Sigmoid colon (tissue), 7 donors: ENCODE results near the gene NEAT1. TPM values are rescaled to one million over a fixed set of nuclear protein-coding genes. Genes with fewer than 3 reads are reported as not detected.

Source experiments
- DNase-seq: peaks from one replicate; pipeline ENCODE4 v3.0.0-alpha.2; 2019
- H3K27ac ChIP-seq, 4 donors: fragments of 200-600 bp; sonication (generic); one replicate each; pipeline ENCODE4 v1.5.1; 2016 to 2019; ENCODE audit warnings: mild to moderate bottlenecking in 1 of 4
- H3K27me3 ChIP-seq, 3 donors: fragments of 200-600 bp; sonication (generic); one replicate each; pipeline ENCODE4 v1.5.1; 2019; ENCODE audit warnings: mild to moderate bottlenecking in 1 of 3
- H3K36me3 ChIP-seq, 4 donors: fragments of 200-600 bp; sonication (generic); one replicate each; pipeline ENCODE4 v1.5.1; 2016 to 2019
- H3K4me1 ChIP-seq, 4 donors: fragments of 200-600 bp; sonication (generic); one replicate each; pipeline ENCODE4 v1.5.1; 2017 to 2019
- H3K4me3 ChIP-seq, 4 donors: fragments of 200-600 bp; sonication (generic); one replicate each; pipeline ENCODE4 v1.5.1; 2017 to 2019; ENCODE audit warnings: mild to moderate bottlenecking in 2 of 4, moderate library complexity in 1 of 4
- H3K9me3 ChIP-seq, 4 donors: fragments of 200-600 bp in 3 of 4; sonication (generic) in 3 of 4; one replicate each; pipeline versions ENCODE4 v1.5.1 to v1.6.1; 2013 to 2019
- CTCF ChIP-seq, 4 experiments: fragments of 450-650 bp in 3 of 4; fragments of 200-600 bp in 1 of 4; IDR thresholded peaks; one replicate each; pipeline ENCODE4 v1.5.1; 2016 to 2019; ENCODE audit warnings: antibody characterized with exemption in 4 of 4, mild to moderate bottlenecking in 3 of 4, moderate library complexity in 2 of 4
- EP300 ChIP-seq, 4 donors: sonication (generic); formaldehyde crosslinking; IDR thresholded peaks; one replicate each; pipeline ENCODE4 v1.6.1; 2017; ENCODE audit warnings: antibody characterized with exemption in 4 of 4
- POLR2A ChIP-seq, 2 donors: fragments of 450-650 bp; IDR thresholded peaks; one replicate each; pipeline ENCODE4 v1.6.1; 2016; ENCODE audit warnings: antibody characterized with exemption in 2 of 2, mild to moderate bottlenecking in 2 of 2, moderate library complexity in 2 of 2
- POLR2AphosphoS5 ChIP-seq, 4 donors: sonication (generic); formaldehyde crosslinking; IDR thresholded peaks; one replicate each; pipeline ENCODE4 v1.6.1; 2017; ENCODE audit warnings: antibody characterized with exemption in 4 of 4
- WGBS, 2 donors: extraction: QIAGEN DNeasy Blood & Tissue Kit; methylation state at CpG; one replicate each; pipeline ENCODE4 v1.1.7; 2013; 5-methylcytosine and 5-hydroxymethylcytosine counted together
- intact Hi-C: fragments of 100-400 bp; cut with DNase I; formaldehyde crosslinking; loops from one replicate; pipeline ENCODE4 v1.15.1; 2023
- polyA plus RNA-seq, 3 donors: library from polyadenylated mRNA; stranded (reverse); fragments of 200-250 nt; gene quantifications; one replicate each; pipeline ENCODE4 v1.2.3, GENCODE V29; 2013
- total RNA-seq, 4 donors: library from RNA; depleted of rRNA; stranded (reverse); fragments of >200 nt; gene quantifications; one replicate each; pipeline ENCODE4 v1.1.0, GENCODE V29; 2016
- donor health status: healthy with polysubstance abuse.
- donor health status: Bipolar disorder and iron deficiency.
- donor health status: healthy.

Gene NEAT1
- total and polyA plus RNA-seq, 7 donors = 26.8 to 587 (median 167) TPM

GRCh38 chr11:65379698-65380459 is 42.7 kb upstream of the NEAT1 start:
- no peaks in the 10 kb centered on the region for H3K9me3 ChIP-seq
- H3K27ac ChIP-seq = no peak overlapping the region
- H3K4me3 ChIP-seq = no peak overlapping the region
- DNase-seq = no peak
- H3K36me3 ChIP-seq = no peaks in the 10 kb centered on the region
- TF ChIP-seq POLR2AphosphoS5 (IDR thresholded peaks at IDR 0.05) (no peak), CTCF (IDR thresholded peaks at IDR 0.05) (no peak), EP300 (IDR thresholded peaks at IDR 0.05) (no peak), POLR2A (IDR thresholded peaks at IDR 0.05) (no peak)
- WGBS, 2 donors = 84 to 92% methylated on average over 13 of the region's 13 CpGs
- intact Hi-C loops = loop anchor here (5.0 kb wide), 1 partner anchor 87 kb away; no protein-coding TSS in a partner anchor
- no peaks in the 10 kb centered on the region for H3K27me3 ChIP-seq
- peaks cover 0 to 40% (median 34%) of the 10 kb centered on the region in 4 donors for H3K4me1 ChIP-seq

DNA sequence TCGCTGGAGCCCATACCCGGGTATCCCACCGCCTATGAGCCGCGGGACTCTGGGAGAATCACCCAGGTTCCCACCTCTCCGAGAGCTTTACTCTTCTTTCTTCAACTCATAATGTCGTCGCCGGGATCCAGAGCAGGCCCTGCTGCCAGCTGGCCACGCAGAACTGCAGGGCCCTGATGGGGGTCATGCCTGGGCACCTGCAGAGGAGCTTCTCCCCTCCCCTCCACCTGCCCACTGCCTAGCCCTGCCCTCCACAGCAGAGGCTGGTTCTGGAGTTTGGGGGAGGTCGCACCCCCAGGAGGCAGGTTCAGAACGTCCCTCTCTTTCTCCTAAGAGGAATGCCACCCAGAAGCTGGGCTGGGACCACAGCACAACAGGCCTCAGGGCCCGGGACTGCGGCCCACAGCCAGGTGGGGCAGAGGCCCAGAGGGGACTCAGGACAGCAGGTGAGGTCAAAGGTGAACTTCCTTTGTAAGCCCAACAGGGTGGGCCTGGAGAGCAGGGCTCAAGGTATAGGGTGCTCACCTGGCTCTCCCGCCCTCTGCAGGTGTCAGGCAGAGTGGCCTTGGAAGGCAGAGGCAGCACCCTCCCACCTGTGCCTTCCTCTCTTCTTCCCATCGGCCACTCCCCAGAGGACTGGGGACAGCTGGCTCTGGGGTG is 42.0 kb upstream of the NEAT1 start:
- Histone ChIP-seq H3K4me3 (no peak overlapping the region), H3K36me3 (no peaks in the 10 kb centered on the region), H3K4me1 (peaks cover 0 to 47% (median 39%) of the 10 kb centered on the region in 4 donors), H3K27ac (peak overlapping the region; percentile 95 to 99 (median 96)), H3K9me3 (no peaks in the 10 kb centered on the region), H3K27me3 (no peaks in the 10 kb centered on the region)
- TF ChIP-seq EP300 (IDR thresholded peaks at IDR 0.05) (no peak), POLR2AphosphoS5 (IDR thresholded peaks at IDR 0.05) (no peak), CTCF (IDR thresholded peaks at IDR 0.05) (no peak), POLR2A (IDR thresholded peaks at IDR 0.05) (no peak)
- 60 to 83% methylated on average over 16 of the region's 16 CpGs for WGBS, 2 donors
- intact Hi-C loops = loop anchor here (5.0 kb wide), 1 partner anchor 87 kb away; no protein-coding TSS in a partner anchor
- no peak for DNase-seq

DNA sequence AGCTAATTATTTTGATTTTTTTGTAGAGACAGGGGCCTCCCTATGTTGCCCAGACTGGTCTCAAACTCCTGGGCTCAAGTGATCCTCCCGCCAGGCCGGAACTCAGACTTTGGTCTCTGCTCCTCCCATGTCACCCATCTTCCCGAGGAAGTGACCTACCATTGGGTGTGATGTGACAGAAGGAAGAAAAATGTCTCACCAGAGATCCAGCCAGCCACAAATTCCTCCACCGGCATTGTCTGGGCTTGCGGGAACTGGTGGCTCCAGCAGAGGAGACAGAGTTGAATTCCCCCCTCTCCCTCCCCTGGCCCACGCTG is 40.9 kb upstream of the NEAT1 start:
- Histone ChIP-seq H3K36me3 (no peaks in the 10 kb centered on the region), H3K4me1 (peaks cover 0 to 54% (median 45%) of the 10 kb centered on the region in 4 donors), H3K27me3 (no peaks in the 10 kb centered on the region), H3K4me3 (peak overlapping the region; percentile 27 to 52 (median 46)), H3K9me3 (no peaks in the 10 kb centered on the region), H3K27ac (peak overlapping the region; percentile 95 to 99 (median 96))
- TF ChIP-seq EP300 (IDR thresholded peaks at IDR 0.05) (no peak), CTCF (IDR thresholded peaks at IDR 0.05) (no peak), POLR2AphosphoS5 (IDR thresholded peaks at IDR 0.05) (no peak), POLR2A (IDR thresholded peaks at IDR 0.05) (no peak)
- intact Hi-C loops = loop anchor here (2.0 to 5.0 kb wide), 2 partner anchors 86 to 129 kb away; no protein-coding TSS in a partner anchor
- no peak for DNase-seq
- 0 to 4% methylated on average over 6 of the region's 6 CpGs for WGBS, 2 donors

GRCh38 chr11:65382033-65382803 is 40.4 kb upstream of the NEAT1 start, which contains the start of gene SLC25A45:
SLC25A45 (minus strand) TSS chr11:65382646; CDS start chr11:65381951, 695 bp downstream.
- Histone ChIP-seq H3K4me3 (peak within 1 kb of the TSS; percentile 27 to 52 (median 46)), H3K27ac (peak within 1 kb of the TSS; percentile 95 to 99 (median 96)), H3K27me3 (no peaks in the 10 kb centered on the region), H3K9me3 (no peaks in the 10 kb centered on the region), H3K36me3 (no peaks in the 10 kb centered on the region), H3K4me1 (peaks cover 0 to 59% (median 48%) of the 10 kb centered on the region in 4 donors)
- intact Hi-C loops = loop anchor here (2.0 to 5.0 kb wide), 2 partner anchors 85 to 129 kb away; no protein-coding TSS in a partner anchor
- 0% methylated on average over 27 of the region's 27 CpGs for WGBS, 2 donors
- TF ChIP-seq CTCF (IDR thresholded peaks at IDR 0.05) (peak; percentile 90 to 98 (median 95)), POLR2AphosphoS5 (IDR thresholded peaks at IDR 0.05) (peak; percentile 75 to 87 (median 82)), POLR2A (IDR thresholded peaks at IDR 0.05) (peak; percentile 46 to 63), EP300 (IDR thresholded peaks at IDR 0.05) (peak in 2 of 4 donors; percentile 45 to 68)
- peak; percentile 98 for DNase-seq
